HCT116 (cell line): ENCODE data around the gene NDUFAB1.

Experiments
- JUND ChIP-seq: IDR thresholded peaks from 2 replicates; pipeline ENCODE4 v1.6.1; 2012
- POLR2A ChIP-seq: IDR thresholded peaks from 2 replicates; pipeline ENCODE4 v1.7.0; 2011; ENCODE audit warnings: borderline replicate concordance; ENCODE audit not compliant: insufficient read depth, insufficient read length; ENCODE audit errors: extremely low read depth
- POLR2AphosphoS5 ChIP-seq: IDR thresholded peaks from 2 replicates; pipeline ENCODE4 v1.6.1; 2011; ENCODE audit warnings: mild to moderate bottlenecking, low read depth, low read length, moderate library complexity
- RAD21 ChIP-seq: IDR thresholded peaks from 2 replicates; pipeline ENCODE4 v1.6.1; 2012; ENCODE audit warnings: low read depth, mild to moderate bottlenecking
- TF ChIP-seq, protein P1 (sequence below), 3 experiments: fragments of 200-600 bp in 1 of 3; sonication (generic) in 1 of 3; IDR thresholded peaks in 2 of 3; conservative IDR thresholded peaks in 1 of 3; 2 replicates each; pipeline ENCODE4 v1.5.1; 2012 to 2017; ENCODE audit warnings: low read depth in 2 of 3, low read length in 2 of 3, antibody characterized with exemption in 1 of 3, borderline replicate concordance in 1 of 3, control low read depth in 1 of 3, mild to moderate bottlenecking in 1 of 3, mixed read lengths in 1 of 3, mixed run types in 1 of 3, moderate library complexity in 1 of 3; ENCODE audit not compliant: insufficient read depth in 1 of 3

- TF ChIP-seq, protein P1, sequence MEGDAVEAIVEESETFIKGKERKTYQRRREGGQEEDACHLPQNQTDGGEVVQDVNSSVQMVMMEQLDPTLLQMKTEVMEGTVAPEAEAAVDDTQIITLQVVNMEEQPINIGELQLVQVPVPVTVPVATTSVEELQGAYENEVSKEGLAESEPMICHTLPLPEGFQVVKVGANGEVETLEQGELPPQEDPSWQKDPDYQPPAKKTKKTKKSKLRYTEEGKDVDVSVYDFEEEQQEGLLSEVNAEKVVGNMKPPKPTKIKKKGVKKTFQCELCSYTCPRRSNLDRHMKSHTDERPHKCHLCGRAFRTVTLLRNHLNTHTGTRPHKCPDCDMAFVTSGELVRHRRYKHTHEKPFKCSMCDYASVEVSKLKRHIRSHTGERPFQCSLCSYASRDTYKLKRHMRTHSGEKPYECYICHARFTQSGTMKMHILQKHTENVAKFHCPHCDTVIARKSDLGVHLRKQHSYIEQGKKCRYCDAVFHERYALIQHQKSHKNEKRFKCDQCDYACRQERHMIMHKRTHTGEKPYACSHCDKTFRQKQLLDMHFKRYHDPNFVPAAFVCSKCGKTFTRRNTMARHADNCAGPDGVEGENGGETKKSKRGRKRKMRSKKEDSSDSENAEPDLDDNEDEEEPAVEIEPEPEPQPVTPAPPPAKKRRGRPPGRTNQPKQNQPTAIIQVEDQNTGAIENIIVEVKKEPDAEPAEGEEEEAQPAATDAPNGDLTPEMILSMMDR (IDR thresholded peaks at IDR 0.05 in 2 of 3, conservative IDR thresholded peaks at IDR 0.05 in 1 of 3; ENCODE audit: borderline replicate concordance in 1 of 3, insufficient read depth in 1 of 3, low read depth in 2 of 3, low read length in 2 of 3), result no peak
- TF ChIP-seq POLR2A (no peak), JUND (no peak), RAD21 (no peak), POLR2AphosphoS5 (no peak)
Measured at GRCh38 chr16:23624092-23624491, 28.0 kb upstream of the NDUFAB1 start.
